HFF-Myc (cell line): ENCODE data around the gene PHF14.

Experiments
- DNase-seq: peaks from one replicate; pipeline ENCODE4 v3.0.0-alpha.2; 2011; ENCODE audit warnings: low read depth; ENCODE audit errors: extremely low read depth
- H3K4me3 ChIP-seq: replicated peaks from 2 replicates; pipeline ENCODE4 v1.5.1; 2011; ENCODE audit warnings: low read depth, mild to moderate bottlenecking, control low read depth, low read length
- TF ChIP-seq, protein P1 (sequence below): IDR thresholded peaks from 2 replicates; pipeline ENCODE4 v1.5.1; 2012; ENCODE audit warnings: mild to moderate bottlenecking, low read depth, low read length, control low read depth; ENCODE audit errors: missing control alignments

PHF14 gene

DNA sequence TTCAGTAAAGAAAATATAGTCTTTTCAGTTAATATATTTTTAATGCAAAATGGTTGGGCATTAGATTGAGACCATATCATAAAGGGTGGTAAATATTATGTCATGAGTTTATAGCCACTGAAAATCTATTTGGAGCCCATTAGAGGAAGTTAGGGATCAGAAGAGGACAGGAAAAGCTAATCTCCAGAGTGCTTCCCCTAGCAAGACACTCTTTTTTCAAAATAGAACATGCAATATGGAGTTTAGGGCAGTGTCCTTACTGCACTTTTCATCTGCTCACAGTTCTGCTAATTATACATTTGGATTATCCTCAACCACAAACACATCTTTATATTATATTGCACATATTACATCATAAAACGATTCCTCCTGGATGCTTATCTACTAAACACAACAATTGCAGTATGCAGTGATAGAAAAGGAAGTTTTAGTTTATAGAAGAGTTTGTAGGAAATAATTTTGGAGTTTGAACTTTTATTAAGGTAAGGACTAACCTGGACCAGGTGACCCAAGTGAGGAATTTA, 159.8 kb downstream of the PHF14 start:
- DNase-seq, result no peak
- TF ChIP-seq, protein P1, sequence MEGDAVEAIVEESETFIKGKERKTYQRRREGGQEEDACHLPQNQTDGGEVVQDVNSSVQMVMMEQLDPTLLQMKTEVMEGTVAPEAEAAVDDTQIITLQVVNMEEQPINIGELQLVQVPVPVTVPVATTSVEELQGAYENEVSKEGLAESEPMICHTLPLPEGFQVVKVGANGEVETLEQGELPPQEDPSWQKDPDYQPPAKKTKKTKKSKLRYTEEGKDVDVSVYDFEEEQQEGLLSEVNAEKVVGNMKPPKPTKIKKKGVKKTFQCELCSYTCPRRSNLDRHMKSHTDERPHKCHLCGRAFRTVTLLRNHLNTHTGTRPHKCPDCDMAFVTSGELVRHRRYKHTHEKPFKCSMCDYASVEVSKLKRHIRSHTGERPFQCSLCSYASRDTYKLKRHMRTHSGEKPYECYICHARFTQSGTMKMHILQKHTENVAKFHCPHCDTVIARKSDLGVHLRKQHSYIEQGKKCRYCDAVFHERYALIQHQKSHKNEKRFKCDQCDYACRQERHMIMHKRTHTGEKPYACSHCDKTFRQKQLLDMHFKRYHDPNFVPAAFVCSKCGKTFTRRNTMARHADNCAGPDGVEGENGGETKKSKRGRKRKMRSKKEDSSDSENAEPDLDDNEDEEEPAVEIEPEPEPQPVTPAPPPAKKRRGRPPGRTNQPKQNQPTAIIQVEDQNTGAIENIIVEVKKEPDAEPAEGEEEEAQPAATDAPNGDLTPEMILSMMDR, result no peak
- no peak overlapping the region for H3K4me3 ChIP-seq

DNA sequence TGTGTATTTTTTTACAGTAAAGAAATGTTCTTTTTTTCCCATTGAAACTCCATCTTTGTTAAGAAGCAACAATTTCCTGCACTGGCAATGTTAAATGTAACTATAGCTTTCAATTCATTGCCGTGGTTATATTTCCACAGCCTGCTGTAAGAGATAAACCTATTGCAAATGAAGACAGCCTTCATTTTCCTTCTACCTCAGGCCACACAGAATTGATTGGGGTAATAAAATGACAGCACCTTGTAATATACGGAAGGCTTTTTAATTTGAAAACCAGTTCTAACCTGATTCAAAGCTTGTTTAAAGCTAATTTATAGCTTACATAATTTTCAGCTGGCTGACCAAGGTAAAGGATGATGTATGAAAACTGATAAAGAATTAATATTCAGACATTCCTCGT, 161.9 kb downstream of the PHF14 start:
- no peak for DNase-seq
- TF ChIP-seq, protein P1, result no peak
- no peak overlapping the region for H3K4me3 ChIP-seq

DNA sequence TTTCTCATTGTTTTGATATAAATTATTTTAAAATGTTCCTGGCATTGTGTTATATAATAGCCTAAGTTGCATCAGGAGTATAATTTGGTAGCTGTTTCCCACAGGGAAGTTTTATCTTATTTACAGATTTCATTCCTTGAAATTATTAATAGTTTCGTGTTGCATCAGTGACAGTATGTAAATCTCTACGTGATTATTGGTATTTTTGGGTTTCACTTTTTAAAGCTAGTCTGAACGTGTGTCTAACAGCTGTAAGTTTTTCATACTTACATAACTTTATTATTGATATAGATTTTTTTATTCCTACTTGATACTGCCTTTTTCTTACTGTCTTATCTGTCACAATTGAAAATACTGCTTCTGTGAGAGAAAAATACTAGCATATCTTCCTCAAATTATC, 167.9 kb downstream of the PHF14 start:
- no peak for DNase-seq
- TF ChIP-seq, protein P1, result no peak
- H3K4me3 ChIP-seq, result no peak overlapping the region

DNA sequence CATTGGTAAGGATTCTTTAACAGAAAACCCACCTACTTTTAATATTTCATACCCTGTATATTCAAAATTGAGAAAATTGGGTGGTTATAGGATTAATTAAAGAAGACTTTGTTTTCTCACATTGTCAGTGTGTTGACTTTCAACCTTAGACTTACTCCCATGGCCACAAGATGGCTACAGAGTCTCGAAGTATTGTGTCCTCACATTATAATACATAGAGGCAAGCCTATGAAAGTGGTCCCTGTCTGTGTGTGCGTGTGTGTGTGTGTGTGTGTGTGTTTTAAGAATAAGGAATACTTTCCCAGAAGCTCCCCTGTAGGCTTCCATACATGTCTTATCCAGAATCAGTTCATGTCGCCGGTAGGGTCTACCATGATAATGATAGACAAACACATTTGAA, 180.0 kb downstream of the PHF14 start:
- no peak for DNase-seq
- no peak overlapping the region for H3K4me3 ChIP-seq
- TF ChIP-seq, protein P1, result no peak

DNA sequence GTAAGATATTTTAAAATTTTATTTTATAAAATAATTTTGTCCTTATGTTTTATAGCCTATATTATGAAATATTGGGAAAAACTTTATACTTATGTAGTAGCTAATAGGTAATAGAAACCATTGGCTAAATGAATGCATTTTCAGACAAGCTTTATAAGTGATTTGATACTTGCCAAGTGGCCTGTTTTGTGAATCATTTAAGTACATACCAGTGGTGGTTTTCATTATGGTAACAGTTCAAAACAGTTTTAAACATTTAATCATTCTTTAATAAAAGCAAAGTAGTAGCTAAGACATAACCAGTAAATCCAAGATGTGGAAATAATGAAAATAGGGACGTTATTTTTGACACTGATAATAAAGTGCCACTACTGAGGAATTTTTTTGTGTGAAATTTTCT, 182.2 kb downstream of the PHF14 start:
- DNase-seq, result no peak
- TF ChIP-seq, protein P1, result no peak
- H3K4me3 ChIP-seq, result no peak overlapping the region

DNA sequence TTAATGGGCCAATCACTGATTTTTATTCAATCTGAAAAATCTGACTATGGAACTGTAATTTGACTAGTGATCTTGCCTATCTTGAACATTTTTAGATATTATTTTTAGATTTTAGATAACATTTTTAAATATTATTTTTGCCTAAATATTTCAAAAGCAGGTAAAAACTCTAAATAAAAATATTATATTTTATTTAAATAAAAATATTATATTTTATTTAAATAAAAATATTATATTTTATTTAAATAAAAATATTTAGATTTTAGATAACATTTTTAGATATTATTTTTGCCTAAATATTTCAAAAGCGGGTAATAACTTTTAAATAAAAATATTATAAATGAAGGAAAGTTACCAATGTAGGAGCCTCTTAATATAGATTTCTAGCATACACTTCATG, 187.8 kb downstream of the PHF14 start:
- no peak overlapping the region for H3K4me3 ChIP-seq
- TF ChIP-seq, protein P1, result no peak
- DNase-seq, result no peak

DNA sequence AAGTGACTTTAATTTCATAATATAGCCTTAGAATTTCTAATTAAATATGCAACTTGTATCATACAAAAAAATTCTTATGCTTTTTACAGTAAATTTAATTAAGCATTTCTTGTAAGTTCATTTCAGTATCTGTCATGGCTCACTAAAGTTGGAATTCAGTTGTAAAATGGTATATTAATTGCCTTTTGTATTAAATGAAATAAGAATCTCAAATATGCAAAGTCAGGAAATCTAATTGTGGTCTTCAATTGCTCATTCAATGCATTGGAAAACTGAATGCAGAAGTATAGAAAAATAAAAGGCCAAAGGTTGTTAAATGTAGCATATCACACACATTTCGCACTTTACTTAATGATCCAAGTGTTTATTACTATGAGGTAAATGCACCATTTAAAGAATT, 189.5 kb downstream of the PHF14 start:
- TF ChIP-seq, protein P1, result no peak
- no peak overlapping the region for H3K4me3 ChIP-seq
- no peak for DNase-seq
